Stimulated activated CD4-positive, alpha-beta T cell treated with anti-CD3 and anti-CD28 coated beads, Interleukin-15, amount 100 ng/mL, for 48 hours (primary cell): Measurements from ENCODE around the gene PAPPA.

Experiments
- DNase-seq, 2 donors: peaks; one replicate each; pipeline ENCODE4 v3.0.0-alpha.2; 2020; ENCODE audit warnings: low read depth in 2 of 2

PAPPA gene

GRCh38 chr9:116152941-116153764 lies 438 bp upstream of the PAPPA start:
- DNase-seq = no peak

GRCh38 chr9:116154334-116154975 lies 864 bp downstream of the PAPPA start:
- no peak for DNase-seq

- no peak for DNase-seq
Measured at GRCh38 chr9:116154976-116155697, 1.5 kb downstream of the PAPPA start.

GRCh38 chr9:116155698-116156039 lies 2.1 kb downstream of the PAPPA start:
- DNase-seq = no peak

GRCh38 chr9:116156621-116157314 lies 3.2 kb downstream of the PAPPA start:
- DNase-seq = no peak

- no peak for DNase-seq
Measured at GRCh38 chr9:116157436-116158138, 4.0 kb downstream of the PAPPA start.

DNA sequence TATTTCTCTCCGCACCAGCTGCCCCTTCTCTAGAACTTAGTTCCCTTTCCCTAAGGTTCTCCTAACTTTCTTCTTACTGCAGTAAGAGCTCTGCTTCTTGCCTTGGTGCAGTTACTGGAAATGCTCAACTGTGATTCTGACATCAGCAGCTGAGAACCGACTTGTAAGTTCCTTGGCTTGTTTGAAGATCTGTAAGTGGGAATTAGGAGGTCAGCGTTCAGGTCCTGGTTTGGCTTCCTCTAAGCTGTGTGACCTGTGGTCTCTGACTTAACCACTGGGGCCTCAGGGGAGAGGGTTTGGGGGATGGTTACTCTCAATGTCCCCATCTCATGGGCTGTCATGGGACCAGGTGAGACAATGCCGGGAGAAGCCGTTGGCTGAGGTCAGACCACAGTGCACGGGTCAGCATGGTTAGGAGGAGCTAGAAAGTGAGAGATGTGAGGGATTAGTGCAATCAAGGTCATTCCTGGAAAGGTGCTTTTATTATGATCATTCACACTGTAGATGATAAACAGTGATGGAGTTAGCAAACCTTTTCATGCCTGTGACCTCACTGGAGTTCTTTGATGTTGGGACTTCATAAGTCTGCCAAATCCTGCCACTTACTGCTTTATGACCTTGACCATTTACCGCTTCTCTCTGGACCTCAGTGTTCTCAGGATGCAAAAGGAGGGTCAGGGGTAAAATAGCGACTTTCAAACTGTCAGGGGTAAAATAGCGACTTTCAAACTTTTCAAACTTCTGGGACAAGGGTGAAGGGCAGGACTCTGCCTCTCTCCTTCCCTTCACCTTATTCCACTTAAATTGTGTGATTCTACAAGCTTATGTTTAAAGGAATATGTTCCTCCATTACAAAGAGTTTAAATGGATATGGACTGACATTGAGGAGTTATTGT lies 7.3 kb downstream of the PAPPA start:
- DNase-seq = no peak

- no peak for DNase-seq
Measured at GRCh38 chr9:116162241-116162781, 8.7 kb downstream of the PAPPA start.

DNA sequence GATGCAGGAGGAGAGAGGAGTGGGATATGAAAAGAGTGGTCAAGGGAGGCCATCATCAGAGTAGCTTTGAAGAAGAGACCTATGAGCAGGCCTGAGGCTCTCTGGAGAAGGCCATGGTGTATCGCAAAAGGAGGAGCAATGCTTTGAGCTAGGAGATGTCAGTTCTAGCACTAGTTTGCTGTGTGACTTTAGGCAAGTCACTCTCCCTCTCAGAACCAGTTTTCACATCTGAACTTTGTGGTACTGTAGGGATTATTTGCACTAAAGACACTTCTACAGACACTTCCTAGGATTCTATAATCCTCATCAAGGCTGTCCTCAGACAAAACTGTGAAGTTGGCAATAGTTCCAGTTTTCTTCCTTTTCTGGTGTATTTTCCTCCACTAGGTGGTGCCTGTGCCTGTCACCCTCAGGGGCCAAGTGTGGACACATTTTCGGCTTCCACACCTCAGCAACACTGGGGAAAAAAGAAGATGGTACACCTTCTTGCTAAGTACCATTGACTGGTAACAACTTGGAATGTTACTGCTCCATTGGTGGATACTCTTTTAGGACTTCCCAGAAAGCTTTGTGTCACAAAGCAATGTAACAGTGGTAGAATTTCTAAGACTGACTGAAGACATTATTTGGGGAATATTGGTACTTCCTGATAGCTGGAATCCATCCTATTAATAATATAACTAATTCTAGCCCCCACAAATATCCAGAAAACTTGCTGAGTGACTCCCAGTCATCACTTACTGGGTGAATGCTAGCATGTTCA lies 9.9 kb downstream of the PAPPA start:
- no peak for DNase-seq

DNA sequence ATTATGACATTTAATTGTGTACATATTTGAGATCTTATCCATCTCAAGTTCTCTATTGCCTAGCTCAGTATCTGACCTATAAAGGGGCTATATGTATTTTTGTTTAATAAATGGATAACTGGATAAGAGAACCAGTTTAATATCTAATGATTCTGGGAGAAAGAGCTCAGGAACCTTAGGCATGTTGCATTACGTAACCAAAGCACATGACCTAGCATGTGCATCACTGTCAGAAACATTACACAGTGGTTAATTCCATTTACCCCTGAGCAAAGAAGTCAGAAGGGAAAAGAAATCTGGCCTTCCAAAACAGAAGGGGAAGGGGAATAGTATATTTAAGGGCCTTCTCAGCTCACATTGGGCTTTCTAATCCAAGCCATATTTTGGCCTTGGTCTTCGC lies 12.3 kb downstream of the PAPPA start:
- DNase-seq = no peak

DNA sequence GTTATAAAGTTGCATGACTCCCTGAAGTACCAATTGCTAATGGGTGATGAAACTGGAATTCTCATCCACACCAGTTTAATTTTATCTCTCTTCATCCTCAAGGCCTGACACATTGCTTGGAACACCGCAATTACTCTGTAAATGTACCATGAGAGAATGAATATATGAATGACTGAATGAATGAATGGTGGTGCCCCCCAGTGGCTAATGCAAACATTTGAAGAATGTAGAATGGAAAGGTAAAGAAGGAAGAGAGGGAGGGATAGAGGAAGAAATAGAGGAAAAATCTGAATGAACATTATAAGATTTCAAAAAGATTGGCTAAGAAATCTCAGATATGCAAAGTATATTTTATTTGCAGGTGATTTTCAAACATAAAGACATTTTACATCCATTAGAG lies 13.1 kb downstream of the PAPPA start:
- DNase-seq = no peak

GRCh38 chr9:116168231-116168630 lies 14.6 kb downstream of the PAPPA start:
- no peak for DNase-seq

DNA sequence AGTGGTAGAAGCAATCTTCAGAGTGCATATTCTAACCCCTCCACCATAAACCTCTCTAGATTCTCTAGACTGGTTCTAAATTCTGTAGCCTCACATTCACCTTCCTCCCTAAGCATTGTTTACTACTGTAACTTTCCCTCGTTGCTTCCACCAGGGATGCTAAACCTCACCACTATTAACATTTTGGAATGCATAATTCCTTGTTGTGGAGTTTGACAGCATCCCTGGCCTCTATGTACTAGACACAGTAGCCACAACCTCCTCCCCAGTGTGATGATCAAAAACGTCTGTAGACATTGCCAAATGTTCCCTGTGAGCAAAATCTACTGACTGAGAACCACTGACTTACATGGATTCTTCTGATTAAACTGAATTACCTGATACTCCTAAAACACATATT lies 18.6 kb downstream of the PAPPA start:
- DNase-seq = no peak

DNA sequence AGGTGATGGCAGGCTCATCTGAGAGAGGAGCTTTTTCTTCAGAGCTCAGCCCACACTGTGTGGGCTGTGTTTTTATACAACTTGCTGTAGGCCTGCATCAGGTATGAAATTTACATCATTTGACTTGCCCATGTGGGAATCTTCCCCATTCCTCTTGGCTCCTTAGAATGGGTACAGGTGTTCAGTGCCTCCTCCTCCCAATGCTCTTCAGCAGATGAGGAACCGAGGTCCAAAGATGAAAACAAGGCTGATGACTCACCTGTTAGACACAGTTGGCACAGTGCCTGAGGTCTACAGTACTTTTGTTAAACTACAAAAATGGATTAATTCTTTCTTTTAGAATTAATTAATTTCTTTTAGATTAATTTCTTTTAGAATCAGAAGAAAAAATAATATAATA lies 20.8 kb downstream of the PAPPA start:
- no peak for DNase-seq

DNA sequence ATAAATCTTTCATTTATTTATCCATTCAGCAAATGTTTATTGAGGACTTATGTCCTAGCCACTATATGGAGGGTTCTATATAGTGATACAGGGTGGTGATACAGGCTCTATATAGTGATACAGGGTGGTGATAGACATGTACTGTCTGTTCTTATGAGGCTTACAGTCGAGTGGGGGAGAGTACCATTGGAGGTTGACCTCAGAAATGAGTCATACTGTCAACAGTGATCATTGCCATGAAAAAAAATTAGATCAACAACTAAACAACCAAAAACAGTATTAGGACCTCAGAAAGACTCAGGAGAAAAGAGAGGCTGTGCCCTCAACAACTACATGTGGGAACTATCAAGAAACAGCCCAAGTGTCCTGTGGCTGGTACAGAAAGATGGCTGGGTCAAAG lies 22.0 kb downstream of the PAPPA start:
- DNase-seq = no peak

- DNase-seq = no peak
Measured at GRCh38 chr9:116178481-116179211, 25.1 kb downstream of the PAPPA start.

DNA sequence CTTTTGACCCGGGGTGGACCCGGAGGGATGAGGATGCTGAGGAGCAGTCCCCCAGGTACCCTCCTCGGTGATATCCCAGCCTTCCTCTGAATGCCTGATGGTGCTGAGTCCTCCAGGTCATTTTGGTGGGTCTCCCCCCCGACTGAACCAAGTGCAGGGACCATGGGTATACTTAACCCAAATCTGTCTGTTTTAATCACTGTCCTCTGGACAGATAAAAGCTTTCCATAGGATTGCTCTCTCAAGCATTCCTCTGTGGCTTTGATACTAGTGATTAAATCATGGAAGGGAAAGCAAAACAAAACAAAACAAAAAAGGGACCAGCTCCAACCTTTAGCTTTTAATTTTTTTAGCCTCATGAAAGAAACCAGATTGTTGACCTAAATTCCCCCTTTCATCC lies 26.0 kb downstream of the PAPPA start:
- no peak for DNase-seq

DNA sequence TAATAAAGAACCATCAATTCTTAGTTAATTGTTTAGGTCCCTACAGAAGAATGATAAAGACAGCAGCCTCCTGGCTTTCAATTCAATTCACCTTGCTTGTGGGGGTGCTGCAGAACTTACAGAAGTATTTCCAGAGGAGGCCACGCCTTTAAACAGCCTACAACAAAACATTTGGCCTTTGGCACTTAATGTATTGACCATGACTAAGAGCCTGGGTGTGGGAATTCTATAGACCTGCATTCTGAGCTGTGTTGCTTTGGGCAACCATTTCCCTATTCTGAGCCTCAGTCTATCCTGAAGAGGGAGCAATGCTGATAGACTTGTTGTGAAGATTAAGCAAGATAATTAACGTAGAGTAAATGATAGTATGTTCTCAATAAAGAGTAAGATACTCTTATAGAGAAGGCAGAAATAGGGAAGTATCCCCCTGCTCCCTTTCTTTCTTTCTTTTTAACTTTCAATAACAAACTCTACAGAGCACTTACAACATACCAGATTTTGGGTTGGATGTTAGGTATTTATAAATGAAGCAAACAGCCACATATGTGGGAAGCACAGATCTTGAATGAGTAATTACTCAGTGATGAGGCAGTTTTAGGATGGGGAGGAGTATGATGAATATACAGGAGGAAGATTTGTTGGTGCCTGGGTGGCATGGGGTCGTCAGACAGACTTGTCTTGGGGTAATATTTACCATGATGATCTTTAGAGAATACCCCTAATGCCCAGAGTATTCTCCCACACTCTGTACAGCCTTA lies 28.4 kb downstream of the PAPPA start:
- DNase-seq = no peak
